Stomach (tissue), 9 donors: Measurements from ENCODE around the gene VANGL1. TPM values are rescaled to one million over a fixed set of nuclear protein-coding genes. Genes with fewer than 3 reads are reported as not detected.

Experiments
- DNase-seq, 2 donors: peaks; one replicate each; pipeline versions ENCODE4 v3.0.0 to v3.0.0-alpha.2; 2013 to 2019
- H3K27ac ChIP-seq, 5 donors: fragments of 200-600 bp in 4 of 5; sonication (generic) in 4 of 5; one replicate each; pipeline ENCODE4 v1.5.1; 2013 to 2019; ENCODE audit warnings: mild to moderate bottlenecking in 1 of 5, moderate library complexity in 1 of 5
- H3K27me3 ChIP-seq, 3 donors: fragments of 200-600 bp; sonication (generic); one replicate each; pipeline ENCODE4 v1.5.1; 2017 to 2019; ENCODE audit warnings: mixed run types in 1 of 3
- H3K36me3 ChIP-seq, 4 donors: fragments of 200-600 bp; sonication (generic); 1 replicate in 3 of 4; 2 replicates in 1 of 4; pipeline ENCODE4 v1.5.1; 2016 to 2019
- H3K4me1 ChIP-seq, 4 donors: fragments of 200-600 bp; sonication (generic); one replicate each; pipeline ENCODE4 v1.5.1; 2016 to 2019
- H3K4me3 ChIP-seq, 4 donors: fragments of 200-600 bp; sonication (generic) in 3 of 4; one replicate each; pipeline ENCODE4 v1.5.1; 2016 to 2019; ENCODE audit warnings: mild to moderate bottlenecking in 1 of 4
- H3K9me3 ChIP-seq, 4 donors: fragments of 200-600 bp; sonication (generic); one replicate each; pipeline ENCODE4 v1.5.1; 2016 to 2019
- CTCF ChIP-seq, 7 experiments: fragments of 450-650 bp in 4 of 7; fragments of 200-600 bp in 3 of 7; sonication (generic) in 3 of 7; IDR thresholded peaks; one replicate each; pipeline ENCODE4 v1.5.1; 2016 to 2019; ENCODE audit warnings: antibody characterized with exemption in 7 of 7, control low read depth in 2 of 7, mild to moderate bottlenecking in 1 of 7
- EP300 ChIP-seq: sonication (generic); formaldehyde crosslinking; IDR thresholded peaks from one replicate; pipeline ENCODE4 v1.6.1; 2017; ENCODE audit warnings: antibody characterized with exemption
- POLR2A ChIP-seq, 4 donors: fragments of 450-650 bp; IDR thresholded peaks; one replicate each; pipeline ENCODE4 v1.6.1; 2016; ENCODE audit warnings: antibody characterized with exemption in 4 of 4, control low read depth in 2 of 4, mild to moderate bottlenecking in 1 of 4, moderate library complexity in 1 of 4
- POLR2AphosphoS5 ChIP-seq, 3 donors: sonication (generic); formaldehyde crosslinking; IDR thresholded peaks; one replicate each; pipeline ENCODE4 v1.6.1; 2016; ENCODE audit warnings: antibody characterized with exemption in 3 of 3
- WGBS, 5 donors: extraction: QIAGEN DNeasy Blood & Tissue Kit in 3 of 5; methylation state at CpG; one replicate each; pipeline versions ENCODE4 v1.1.5 to v1.1.7; 2013 to 2018; 5-methylcytosine and 5-hydroxymethylcytosine counted together
- intact Hi-C: fragments of 100-400 bp; cut with DNase I; formaldehyde crosslinking; loops from one replicate; pipeline ENCODE4 v1.15.1; 2023; ENCODE audit warnings: low total_unique reads
- polyA plus RNA-seq, 3 donors: library from polyadenylated mRNA; stranded (reverse); fragments of 200-250 nt; gene quantifications; one replicate each; pipeline ENCODE4 v1.2.3, GENCODE V29; 2013
- total RNA-seq, 5 donors: library from RNA; depleted of rRNA; stranded (reverse); fragments of >200 nt; gene quantifications; one replicate each; pipeline versions ENCODE4 v1.1.0 to v1.2.3, GENCODE V29; 2014 to 2016
- donor health status: healthy with polysubstance abuse.
- donor health status: Bipolar disorder and iron deficiency.
- donor health status: healthy.

Gene VANGL1
- total and polyA plus RNA-seq, 8 donors = 1.4 to 9.4 (median 4.7) TPM

DNA sequence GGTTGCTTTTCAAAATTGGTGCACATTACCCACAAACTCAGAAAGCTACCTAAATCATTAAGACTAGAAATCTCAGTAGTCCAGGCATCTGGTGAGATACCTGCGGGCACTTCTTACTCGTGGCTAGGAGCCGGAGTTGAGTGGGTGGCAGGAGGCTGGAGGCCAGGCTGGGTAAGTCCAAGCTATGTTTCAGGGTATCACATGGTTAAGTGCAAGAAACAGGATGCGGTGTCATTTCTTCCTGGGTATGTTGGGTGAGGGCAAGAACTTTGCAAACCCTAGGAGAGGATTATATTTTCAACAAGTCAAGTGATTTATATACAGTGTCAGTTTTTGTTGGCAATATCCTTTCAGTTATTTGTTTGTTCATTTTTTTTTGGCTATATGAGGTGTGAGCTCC is 41.0 kb downstream of the VANGL1 start:
- peaks cover 0 to 19% (median 14%) of the 10 kb centered on the region in 4 donors for H3K4me1 ChIP-seq
- H3K4me3 ChIP-seq = no peak overlapping the region
- 91 to 98% (median 97%) methylated on average over 4 of the region's 4 CpGs for WGBS, 5 donors
- TF ChIP-seq CTCF (IDR thresholded peaks at IDR 0.05) (no peak), EP300 (no peak), POLR2A (IDR thresholded peaks at IDR 0.05) (no peak)
- H3K36me3 ChIP-seq = peaks cover 24 to 54% (median 51%) of the 10 kb centered on the region in 4 donors
- H3K27me3 ChIP-seq = no peaks in the 10 kb centered on the region
- intact Hi-C loops = no loop called here
- no peak overlapping the region for H3K27ac ChIP-seq
- no peak for DNase-seq
- H3K9me3 ChIP-seq = no peaks in the 10 kb centered on the region

GRCh38 chr1:115685029-115685705 is 43.4 kb downstream of the VANGL1 start:
- 88 to 95% (median 94%) methylated on average over 13 to 14 of the region's 14 CpGs for WGBS, 5 donors
- Histone ChIP-seq H3K36me3 (peaks cover 25 to 73% (median 64%) of the 10 kb centered on the region in 4 donors), H3K27ac (no peak overlapping the region), H3K4me3 (no peak overlapping the region), H3K4me1 (peaks cover 0 to 5% (median 0%) of the 10 kb centered on the region in 4 donors), H3K9me3 (no peaks in the 10 kb centered on the region), H3K27me3 (no peaks in the 10 kb centered on the region)
- no peak for DNase-seq
- no peak for TF ChIP-seq EP300
- no peak for TF ChIP-seq POLR2AphosphoS5 (IDR thresholded peaks at IDR 0.05)
- intact Hi-C loops = no loop called here

GRCh38 chr1:115687744-115688143 is 46.0 kb downstream of the VANGL1 start:
- peaks cover 39 to 94% (median 85%) of the 10 kb centered on the region in 4 donors for H3K36me3 ChIP-seq
- 75 to 96% (median 92%) methylated on average over 3 of the region's 3 CpGs for WGBS, 5 donors
- no peak for DNase-seq
- no peak overlapping the region for H3K4me3 ChIP-seq
- H3K9me3 ChIP-seq = no peaks in the 10 kb centered on the region
- H3K27me3 ChIP-seq = no peaks in the 10 kb centered on the region
- no peak for TF ChIP-seq EP300
- no peak for TF ChIP-seq POLR2A (IDR thresholded peaks at IDR 0.05)
- no peak for TF ChIP-seq POLR2AphosphoS5 (IDR thresholded peaks at IDR 0.05)
- no peak for TF ChIP-seq CTCF (IDR thresholded peaks at IDR 0.05)
- no peak overlapping the region for H3K27ac ChIP-seq
- intact Hi-C loops = no loop called here
- H3K4me1 ChIP-seq = no peaks in the 10 kb centered on the region

- DNase-seq = no peak
- Histone ChIP-seq H3K27ac (no peak overlapping the region), H3K27me3 (no peaks in the 10 kb centered on the region), H3K4me1 (no peaks in the 10 kb centered on the region), H3K36me3 (peaks cover 15 to 66% (median 54%) of the 10 kb centered on the region in 4 donors), H3K4me3 (no peak overlapping the region), H3K9me3 (no peaks in the 10 kb centered on the region)
- intact Hi-C loops = no loop called here
- WGBS, 5 donors = 87 to 98% (median 92%) methylated on average over 8 of the region's 8 CpGs
- no peak for TF ChIP-seq EP300
- TF ChIP-seq POLR2A (IDR thresholded peaks at IDR 0.05) = no peak
- no peak for TF ChIP-seq CTCF (IDR thresholded peaks at IDR 0.05)
- no peak for TF ChIP-seq POLR2AphosphoS5 (IDR thresholded peaks at IDR 0.05)
Measured at GRCh38 chr1:115690972-115691371, 49.2 kb downstream of the VANGL1 start.

DNA sequence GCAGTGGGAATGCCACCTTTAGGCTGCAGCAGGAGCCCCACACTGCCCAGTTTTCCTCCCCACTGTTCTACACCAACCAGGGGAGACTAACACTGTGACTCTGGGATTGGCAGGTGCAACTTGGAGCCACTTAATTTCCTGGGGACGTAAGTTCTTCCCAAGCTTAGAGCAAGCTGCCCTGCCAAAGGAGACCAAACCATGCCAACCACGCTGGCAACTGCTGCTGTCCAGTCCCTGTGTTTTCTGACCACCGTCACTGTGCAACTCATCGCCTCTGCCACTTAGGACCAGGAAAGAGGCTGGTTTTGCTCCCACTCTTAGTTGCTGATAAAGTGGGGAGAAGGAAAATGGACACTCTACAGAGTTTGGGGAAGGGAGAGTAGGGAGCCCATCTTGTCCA is 50.5 kb downstream of the VANGL1 start:
- Histone ChIP-seq H3K4me1 (no peaks in the 10 kb centered on the region), H3K9me3 (no peaks in the 10 kb centered on the region), H3K4me3 (no peak overlapping the region), H3K36me3 (peaks cover 15 to 53% (median 42%) of the 10 kb centered on the region in 4 donors), H3K27ac (no peak overlapping the region), H3K27me3 (no peaks in the 10 kb centered on the region)
- 94 to 100% (median 99%) methylated on average over 4 of the region's 4 CpGs for WGBS, 5 donors
- TF ChIP-seq CTCF (IDR thresholded peaks at IDR 0.05) = no peak
- TF ChIP-seq EP300 = no peak
- TF ChIP-seq POLR2A (IDR thresholded peaks at IDR 0.05) = no peak
- TF ChIP-seq POLR2AphosphoS5 (IDR thresholded peaks at IDR 0.05) = no peak
- intact Hi-C loops = no loop called here
- no peak for DNase-seq
